NCI-H2196 (cell line): ENCODE data around the gene ADAMTS17.
A peak's percentile ranks its signal among the peaks of the same experiment; 100 is the strongest.

Source experiments
- DNase-seq: peaks from one replicate; lab custom pipeline; 2025; ENCODE audit not compliant: unreplicated experiment; lab: John Stamatoyannopoulos, UW

Gene ADAMTS17

DNA sequence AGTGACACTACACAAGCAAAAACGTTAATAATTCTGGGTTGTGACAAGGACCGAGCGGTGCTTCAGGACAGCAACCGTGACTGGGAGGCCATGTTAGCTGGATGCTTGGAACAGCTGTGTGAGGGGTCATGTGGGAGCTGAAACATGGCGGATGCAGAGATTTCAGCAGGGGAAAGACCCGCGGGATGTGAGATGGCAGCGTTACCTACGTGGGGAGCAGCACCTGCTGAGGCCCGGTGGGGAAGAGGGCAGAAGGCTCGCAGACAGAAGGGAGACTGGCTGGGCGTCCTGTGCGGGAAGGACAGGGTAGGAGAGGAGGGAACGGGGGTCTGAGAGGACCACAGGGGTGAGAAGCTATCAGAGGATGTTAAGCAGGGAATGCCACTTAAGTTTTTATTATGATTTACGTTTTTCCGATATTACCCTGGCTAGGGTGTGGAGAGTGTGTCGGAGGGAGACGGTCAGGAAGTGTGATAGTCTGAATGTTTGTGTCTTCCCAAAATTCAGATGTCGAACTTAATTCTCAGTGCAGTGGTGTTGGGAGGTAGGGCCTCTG is 379.7 kb downstream of the ADAMTS17 start:
- no peak for DNase-seq

GRCh38 chr15:99961011-99961441 is 380.7 kb downstream of the ADAMTS17 start:
- no peak for DNase-seq

GRCh38 chr15:99959326-99959725 is 382.4 kb downstream of the ADAMTS17 start:
- no peak for DNase-seq

DNA sequence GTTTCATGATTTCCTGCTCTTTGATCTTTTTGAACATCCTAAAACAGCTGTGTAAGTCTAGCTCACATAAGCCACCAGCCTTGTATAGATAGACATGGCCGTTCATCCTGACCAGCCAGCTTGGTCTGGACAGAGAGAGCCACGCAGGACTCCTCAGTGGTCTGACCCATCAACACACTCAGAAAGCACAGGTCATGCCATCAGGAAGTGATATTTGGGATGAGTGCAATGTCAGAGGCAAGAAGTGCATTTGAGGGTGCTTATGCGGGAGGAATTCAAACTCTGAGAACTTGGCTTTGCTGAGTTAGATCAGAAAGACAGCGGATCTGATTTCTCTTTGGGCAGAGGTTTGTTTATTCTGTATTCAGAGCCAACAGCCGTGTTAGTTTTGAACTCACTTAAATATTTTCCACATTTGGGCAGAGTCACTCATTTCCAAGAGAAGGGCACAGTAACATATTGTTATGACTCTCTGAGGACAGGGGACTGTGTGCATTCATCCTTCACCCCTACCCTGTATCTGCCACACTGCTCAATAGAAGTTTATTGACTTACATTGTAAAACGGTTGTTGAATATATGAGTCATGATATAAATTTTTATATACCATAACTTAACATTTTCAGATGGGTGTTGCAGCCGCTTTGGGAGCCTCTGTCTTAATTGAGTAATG is 383.2 kb downstream of the ADAMTS17 start:
- DNase-seq, result no peak

DNA sequence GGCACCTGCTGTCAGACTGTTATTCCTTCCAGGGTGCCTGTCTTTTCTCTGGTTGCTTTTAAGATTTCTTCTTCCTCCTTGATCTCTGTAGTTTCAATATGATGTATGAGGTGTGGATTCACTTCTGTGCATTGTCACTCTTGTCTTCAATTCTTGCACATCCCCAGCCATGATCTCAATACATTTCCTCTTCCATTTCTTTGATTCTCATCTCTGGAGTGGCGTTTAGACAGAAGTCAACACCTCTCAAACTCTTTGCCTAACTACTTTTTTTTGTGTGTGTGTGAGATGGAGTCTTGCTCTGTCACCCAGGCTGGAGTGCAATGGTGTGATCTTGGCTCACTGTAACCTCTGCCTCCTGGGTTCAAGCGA is 384.1 kb downstream of the ADAMTS17 start:
- DNase-seq, result no peak

GRCh38 chr15:99956820-99957641 is 384.7 kb downstream of the ADAMTS17 start:
- no peak for DNase-seq

DNA sequence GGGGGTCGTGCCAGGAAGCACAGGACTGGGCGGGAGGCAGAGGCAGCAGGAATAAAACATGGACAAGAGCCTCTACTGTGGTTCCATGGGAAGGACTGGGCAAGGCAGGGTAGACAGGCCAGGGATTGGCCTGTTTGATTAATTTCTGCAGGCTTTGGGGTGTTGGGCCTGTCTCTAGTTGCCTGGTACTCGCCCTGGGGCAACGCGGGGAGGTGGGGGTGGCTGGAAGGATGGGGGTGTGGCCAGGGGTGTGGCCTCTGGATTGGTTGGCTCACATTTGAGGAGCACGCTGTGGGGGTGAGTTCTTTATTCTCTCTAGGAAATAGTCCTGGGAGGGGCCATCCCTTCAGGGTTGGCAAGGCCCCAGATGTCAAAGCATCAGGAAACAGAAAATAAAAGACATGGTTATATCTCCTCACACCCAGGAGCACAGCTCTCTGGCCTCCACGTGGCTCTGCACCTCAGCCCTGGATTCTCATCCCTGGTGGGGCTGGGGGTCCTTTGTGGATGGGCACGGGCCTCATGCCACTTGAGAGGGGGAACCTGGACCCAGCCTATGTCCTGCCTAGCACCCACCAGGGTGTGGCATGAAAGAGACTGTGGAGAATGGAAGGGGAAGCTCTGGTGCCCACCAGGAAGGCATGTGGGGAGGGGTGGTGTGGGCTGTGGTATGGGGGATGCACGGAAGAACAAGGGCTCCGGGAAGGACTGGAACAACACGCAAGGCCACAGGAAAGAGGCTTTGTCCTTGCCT is 385.6 kb downstream of the ADAMTS17 start:
- no peak for DNase-seq

DNA sequence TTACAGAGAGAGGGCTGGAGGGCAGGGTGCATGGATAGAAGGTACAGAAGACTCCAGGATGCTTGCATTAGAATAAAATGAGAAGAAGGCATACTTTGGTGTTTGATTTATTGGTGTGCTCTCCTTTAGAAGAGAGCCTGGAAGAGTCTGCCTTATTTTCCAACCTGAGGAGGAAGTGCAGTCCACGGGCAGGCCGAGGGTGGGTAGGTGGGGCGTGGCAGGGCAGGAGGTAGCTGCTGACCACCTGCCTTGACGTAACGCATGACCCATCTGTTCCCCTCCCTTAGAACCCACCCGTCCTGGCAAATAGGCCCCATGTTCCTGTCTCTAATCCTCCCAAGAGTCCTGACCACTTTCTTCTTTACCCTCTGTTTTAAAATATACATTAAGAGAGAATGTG is 386.2 kb downstream of the ADAMTS17 start:
- DNase-seq, result no peak

- DNase-seq, result no peak
These were observed 386.6 kb downstream of the ADAMTS17 start for GRCh38 chr15:99955181-99955525.

DNA sequence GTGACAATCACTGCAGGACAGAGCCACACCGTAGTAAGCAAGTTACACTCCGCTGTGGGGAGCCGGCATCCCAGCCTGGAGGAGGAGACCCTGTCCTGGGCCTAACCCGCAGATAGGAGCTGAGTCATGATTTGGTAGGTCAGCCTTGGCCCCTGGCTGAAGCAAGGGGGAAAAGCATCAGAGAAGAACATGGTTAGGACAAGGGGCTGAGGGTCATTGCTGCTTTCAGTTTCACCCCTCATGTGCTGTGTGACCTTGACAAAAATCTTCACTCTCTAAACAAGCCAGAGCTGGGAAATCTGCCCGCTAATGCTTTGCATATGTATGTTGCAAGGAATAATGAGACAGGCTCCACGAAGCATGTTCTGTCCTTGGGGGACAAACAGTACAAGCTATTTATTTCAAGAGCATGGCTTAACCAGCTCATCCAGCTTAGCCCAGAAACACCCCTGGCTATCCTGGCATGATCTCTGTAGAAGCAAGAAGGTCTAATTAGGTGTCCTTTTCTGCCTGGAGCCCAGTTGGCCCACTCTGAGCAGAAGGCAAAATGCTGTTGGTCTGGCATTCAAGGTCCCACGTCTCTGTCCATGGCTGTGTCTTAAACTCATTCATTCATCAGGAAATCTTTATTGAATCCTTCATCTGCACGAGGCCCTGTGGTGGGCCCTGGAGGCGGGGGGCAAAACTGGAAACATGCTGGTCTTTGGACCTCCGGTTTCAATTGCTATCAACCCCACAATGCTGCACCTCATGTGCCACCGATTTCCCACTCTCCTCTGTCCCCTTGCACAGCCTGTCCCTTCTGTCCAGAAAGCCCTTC is 387.2 kb downstream of the ADAMTS17 start:
- DNase-seq, result no peak

- DNase-seq, result no peak
These were observed 387.9 kb downstream of the ADAMTS17 start for GRCh38 chr15:99953886-99954285.

DNA sequence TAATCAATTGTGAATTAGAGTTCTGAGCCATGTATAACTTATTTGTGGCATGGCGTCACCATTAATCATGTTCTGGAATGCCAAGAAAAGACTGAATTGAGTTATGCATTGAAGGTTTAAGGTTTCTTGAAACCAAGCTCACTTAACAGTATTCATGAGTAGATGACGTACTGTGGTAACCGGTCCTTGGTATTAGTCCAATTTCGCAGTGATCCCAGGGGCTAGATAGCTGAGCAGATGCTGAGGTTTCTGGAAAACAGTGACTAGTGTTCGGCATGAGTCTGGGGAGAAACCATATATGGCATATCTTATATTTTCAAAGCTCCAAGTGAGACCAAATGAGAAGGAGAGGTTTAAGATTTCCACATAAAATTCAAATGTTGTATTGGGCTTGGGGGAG is 390.3 kb downstream of the ADAMTS17 start:
- DNase-seq, result no peak

DNA sequence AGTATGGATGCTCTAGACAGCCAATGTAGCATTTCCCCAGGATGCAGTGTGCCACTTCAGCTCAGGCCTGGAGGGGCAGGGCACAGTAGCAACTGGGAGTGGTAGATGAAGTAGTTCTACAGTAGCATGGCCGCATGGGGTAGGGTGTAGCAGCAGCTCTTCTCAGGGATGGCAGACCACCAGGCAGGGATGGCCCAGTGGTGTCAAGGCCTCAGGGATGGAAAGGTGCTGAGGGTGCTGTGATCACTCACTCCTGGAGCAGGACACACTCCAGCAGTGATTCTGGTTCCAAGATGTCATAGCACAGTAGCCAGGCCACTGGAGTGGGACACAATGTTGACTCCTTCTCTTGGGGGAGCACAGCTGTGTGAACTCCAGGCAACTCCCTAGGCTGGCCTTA is 397.6 kb downstream of the ADAMTS17 start:
- no peak for DNase-seq

DNA sequence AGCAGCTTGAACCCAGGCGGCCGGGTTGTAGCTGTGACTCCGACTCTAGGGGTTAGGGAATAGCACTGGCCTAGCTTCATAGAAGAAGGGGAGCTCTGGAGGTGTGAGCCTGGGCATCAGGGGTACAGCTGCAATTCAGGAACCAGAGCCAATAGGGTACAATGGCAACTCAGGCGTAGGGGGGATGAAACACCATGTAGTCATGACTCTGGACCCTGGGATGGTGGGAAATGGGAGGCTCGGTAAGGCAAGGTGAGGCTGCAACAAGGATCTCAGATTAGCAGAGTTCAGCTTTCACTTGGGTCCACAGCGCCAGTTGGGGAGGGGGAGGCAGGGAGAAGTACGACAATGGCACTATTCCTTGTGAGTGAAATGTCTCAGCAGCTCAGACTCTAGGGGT is 398.3 kb downstream of the ADAMTS17 start:
- no peak for DNase-seq

- no peak for DNase-seq
These were observed 408.9 kb downstream of the ADAMTS17 start for GRCh38 chr15:99932676-99933402.

DNA sequence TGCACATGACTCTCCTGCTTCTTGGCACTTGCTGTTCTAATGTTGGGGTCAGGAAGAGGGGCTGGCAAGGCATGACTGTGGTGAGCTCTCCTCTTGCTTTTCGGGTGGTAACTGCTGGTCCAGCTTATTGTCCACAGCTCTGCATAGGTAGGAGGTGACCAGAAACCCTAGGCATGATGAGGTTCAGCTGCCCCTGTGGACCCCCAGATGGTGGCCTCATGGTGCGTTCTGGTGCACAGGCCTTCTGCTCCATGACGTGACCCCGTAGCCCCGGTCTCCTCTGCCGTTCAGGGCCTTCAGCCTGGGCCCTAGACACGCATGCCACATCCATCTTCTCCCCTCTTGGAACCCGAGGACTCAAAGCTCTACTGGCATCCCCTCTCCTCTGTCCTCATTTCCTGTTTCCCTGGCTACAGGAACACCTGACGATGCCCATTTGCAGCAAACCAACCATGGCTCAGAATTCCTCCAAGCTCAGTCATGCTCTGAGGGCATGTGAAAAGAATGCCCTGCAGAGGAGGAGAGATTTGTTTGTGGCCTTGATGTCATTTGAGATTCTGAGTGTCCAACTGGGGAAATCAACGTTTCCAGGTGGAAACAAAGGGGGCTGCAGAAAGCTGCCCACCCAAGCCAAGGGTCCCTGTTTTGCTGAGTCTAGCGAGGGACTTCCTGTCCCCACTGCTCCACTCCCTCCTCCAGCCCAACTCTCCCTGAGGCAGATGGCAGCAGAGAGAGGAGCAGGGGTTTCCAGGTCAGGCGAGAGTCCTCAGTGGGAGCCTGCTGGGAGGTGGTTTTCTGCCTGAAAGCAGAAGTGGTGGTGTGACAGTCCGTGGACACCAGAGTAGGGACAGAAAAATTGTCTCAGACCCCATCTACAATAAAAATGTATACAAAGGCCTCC is 409.8 kb downstream of the ADAMTS17 start:
- no peak for DNase-seq

- no peak for DNase-seq
These were observed 411.1 kb downstream of the ADAMTS17 start for GRCh38 chr15:99930696-99931095.

DNA sequence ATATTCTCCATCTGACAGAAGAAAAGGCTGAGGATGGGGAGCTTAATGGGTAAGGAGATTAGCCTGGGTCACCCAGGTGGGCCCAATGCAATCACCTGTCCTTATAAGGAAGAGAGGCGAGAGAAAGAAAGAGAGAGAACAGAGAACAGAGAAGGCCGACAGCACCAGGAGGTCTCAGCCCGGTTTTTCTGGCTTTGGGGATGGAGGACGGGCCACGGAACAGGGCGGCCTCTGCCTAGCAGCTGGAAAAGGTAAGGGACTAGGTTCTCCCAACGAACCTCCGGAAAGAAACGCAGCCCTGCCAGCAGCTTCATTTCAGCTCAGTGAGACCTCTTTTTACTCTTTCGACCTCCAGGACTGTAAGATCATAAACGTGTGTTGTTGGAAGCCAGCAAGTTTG is 412.5 kb downstream of the ADAMTS17 start:
- DNase-seq, result no peak

DNA sequence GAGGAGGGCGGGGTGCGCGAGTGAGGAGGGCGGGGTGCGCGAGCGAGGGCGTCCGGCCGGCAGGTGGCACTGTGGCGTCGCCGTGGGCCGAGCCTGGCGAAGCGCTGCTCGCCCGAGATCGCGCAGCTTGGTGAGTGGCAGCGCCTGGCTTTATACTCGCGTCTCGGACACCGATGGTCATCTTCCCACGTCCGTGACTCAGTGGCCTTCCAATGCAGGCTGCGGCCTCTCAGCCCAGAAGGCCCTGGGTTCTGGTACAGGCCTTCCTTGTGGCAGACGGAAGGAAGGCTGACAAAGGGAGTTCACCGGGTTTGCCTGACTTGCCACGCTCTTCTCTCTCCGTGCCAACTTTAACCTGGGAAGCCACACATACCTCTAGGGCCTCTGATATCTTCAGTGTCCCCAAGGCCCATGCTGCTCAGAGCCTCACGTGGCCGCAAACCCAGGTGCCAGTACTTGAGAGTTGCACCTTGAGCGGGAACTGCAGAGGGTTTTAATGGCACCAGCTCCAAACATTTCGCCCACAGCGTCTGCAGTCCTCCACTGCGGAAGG is 413.3 kb downstream of the ADAMTS17 start:
- DNase-seq, result peak; percentile 40
